Keratinocyte (primary cell): ENCODE measurements around the gene PRR3.

Source experiments
- EZH2 ChIP-seq: IDR thresholded peaks from one replicate; pipeline ENCODE4 v1.6.1; 2012; ENCODE audit warnings: inconsistent platforms, mild to moderate bottlenecking, low read length, moderate library complexity
- TF ChIP-seq, protein P1 (sequence below), 3 experiments: IDR thresholded peaks in 1 of 3; conservative IDR thresholded peaks in 1 of 3; optimal IDR thresholded peaks in 1 of 3; 2 replicates in 2 of 3; 3 replicates in 1 of 3; pipeline versions ENCODE3 to v1.5.1; 2011; ENCODE audit warnings: low read length in 3 of 3, mild to moderate bottlenecking in 3 of 3, moderate library complexity in 2 of 3, control low read depth in 1 of 3, inconsistent platforms in 1 of 3; ENCODE audit not compliant: insufficient read depth in 2 of 3; ENCODE audit errors: extremely low read depth in 1 of 3

GRCh38 chr6:30544666-30545272, 12.3 kb upstream of the PRR3 start:
- TF ChIP-seq, protein P1, sequence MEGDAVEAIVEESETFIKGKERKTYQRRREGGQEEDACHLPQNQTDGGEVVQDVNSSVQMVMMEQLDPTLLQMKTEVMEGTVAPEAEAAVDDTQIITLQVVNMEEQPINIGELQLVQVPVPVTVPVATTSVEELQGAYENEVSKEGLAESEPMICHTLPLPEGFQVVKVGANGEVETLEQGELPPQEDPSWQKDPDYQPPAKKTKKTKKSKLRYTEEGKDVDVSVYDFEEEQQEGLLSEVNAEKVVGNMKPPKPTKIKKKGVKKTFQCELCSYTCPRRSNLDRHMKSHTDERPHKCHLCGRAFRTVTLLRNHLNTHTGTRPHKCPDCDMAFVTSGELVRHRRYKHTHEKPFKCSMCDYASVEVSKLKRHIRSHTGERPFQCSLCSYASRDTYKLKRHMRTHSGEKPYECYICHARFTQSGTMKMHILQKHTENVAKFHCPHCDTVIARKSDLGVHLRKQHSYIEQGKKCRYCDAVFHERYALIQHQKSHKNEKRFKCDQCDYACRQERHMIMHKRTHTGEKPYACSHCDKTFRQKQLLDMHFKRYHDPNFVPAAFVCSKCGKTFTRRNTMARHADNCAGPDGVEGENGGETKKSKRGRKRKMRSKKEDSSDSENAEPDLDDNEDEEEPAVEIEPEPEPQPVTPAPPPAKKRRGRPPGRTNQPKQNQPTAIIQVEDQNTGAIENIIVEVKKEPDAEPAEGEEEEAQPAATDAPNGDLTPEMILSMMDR (optimal IDR thresholded peaks at IDR 0.05 in 1 of 3, IDR thresholded peaks at IDR 0.05 in 1 of 3, conservative IDR thresholded peaks at IDR 0.05 in 1 of 3; ENCODE audit: extremely low read depth in 1 of 3, insufficient read depth in 2 of 3, low read length in 3 of 3), result peak; percentile 40 to 75 (median 66)
- no peak for TF ChIP-seq EZH2
